GM12874 (cell line): ENCODE data around the gene FGD1.

Source experiments
- TF ChIP-seq, protein P1 (sequence below): IDR thresholded peaks from 2 replicates; pipeline ENCODE4 v1.5.1; 2011; ENCODE audit warnings: low read depth, mild to moderate bottlenecking, control low read depth, low read length, moderate library complexity; ENCODE audit not compliant: insufficient read depth

The FGD1 gene

DNA sequence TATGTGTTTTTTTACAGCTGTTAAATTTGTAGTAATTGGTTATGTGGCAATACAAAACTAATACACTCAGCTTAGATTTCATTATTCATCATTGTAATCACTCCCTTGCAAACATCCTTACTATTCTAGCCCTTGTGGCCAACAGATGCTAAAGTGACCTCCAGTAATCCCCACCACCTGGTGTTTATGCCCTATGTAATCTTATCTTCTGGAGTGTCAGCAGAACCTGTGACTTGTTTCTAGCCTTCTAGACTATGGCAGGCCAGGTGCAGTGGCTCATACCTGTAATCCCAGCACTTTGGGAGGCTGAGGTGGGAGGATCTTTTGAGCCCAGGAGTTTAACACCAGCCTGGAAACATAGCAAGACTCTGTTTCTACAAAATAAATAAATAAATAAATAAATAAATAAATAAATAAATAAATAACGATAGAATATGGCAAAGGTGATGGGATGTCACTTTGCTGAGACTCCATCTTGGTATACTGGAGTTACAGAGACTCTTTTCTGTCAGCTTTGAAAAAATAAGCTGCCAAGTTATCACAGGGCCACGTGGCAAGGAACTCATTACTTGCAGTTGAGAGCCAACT lies 68.1 kb downstream of the FGD1 start:
- TF ChIP-seq, protein P1, sequence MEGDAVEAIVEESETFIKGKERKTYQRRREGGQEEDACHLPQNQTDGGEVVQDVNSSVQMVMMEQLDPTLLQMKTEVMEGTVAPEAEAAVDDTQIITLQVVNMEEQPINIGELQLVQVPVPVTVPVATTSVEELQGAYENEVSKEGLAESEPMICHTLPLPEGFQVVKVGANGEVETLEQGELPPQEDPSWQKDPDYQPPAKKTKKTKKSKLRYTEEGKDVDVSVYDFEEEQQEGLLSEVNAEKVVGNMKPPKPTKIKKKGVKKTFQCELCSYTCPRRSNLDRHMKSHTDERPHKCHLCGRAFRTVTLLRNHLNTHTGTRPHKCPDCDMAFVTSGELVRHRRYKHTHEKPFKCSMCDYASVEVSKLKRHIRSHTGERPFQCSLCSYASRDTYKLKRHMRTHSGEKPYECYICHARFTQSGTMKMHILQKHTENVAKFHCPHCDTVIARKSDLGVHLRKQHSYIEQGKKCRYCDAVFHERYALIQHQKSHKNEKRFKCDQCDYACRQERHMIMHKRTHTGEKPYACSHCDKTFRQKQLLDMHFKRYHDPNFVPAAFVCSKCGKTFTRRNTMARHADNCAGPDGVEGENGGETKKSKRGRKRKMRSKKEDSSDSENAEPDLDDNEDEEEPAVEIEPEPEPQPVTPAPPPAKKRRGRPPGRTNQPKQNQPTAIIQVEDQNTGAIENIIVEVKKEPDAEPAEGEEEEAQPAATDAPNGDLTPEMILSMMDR = no peak

DNA sequence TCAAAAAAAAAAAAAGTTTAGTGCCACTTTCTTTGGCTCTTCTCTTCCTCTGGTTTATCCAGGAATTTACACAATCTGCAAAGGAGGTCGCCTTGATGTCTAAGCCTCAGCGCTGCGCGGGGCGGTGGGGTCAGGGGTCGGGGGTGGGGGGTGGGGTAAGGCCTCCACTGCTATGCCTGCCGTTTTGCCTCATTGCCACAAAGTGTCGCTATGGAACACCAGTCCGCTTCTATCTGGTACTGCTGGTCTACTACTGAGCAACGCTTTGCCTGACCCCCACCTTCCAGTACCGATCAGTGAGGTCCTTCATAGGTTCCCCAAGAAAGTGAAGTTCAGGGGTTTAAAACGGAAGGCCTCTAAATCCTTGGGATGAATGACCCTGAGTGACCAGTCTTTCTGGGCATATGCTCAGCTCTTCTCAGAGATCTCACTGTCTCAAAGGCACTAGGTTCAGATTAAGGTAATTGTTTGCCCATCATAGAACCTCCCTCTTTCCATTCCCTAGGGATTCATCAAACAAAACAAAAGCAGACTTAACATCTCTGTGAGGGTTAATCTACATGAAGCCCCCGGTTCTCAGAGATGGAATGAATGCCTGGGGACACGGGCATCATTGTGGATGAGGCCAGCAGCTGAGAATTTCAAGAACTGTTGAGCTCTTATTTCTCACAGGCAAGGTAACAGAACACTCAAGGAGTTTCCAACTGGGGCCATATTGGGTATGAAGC lies 72.7 kb downstream of the FGD1 start:
- TF ChIP-seq, protein P1 = no peak

DNA sequence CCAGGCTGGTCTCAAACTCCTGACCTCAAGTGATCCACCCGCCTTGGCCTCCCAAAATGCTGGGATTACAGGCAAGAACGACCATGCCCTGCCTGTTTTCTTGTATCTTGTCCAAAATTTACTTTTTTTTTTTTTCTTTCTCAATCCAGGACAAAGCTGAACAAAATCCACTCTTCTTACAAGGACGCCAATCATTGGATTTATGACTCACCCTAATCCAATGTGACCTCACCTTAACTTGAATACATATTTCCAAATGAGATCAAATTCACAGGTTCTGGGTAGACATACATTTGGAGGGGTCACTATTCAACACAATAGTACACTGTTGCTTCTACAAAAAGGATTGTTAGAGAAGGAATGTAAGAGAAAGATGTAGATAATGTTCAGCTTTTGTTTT lies 73.9 kb downstream of the FGD1 start:
- TF ChIP-seq, protein P1 = no peak

DNA sequence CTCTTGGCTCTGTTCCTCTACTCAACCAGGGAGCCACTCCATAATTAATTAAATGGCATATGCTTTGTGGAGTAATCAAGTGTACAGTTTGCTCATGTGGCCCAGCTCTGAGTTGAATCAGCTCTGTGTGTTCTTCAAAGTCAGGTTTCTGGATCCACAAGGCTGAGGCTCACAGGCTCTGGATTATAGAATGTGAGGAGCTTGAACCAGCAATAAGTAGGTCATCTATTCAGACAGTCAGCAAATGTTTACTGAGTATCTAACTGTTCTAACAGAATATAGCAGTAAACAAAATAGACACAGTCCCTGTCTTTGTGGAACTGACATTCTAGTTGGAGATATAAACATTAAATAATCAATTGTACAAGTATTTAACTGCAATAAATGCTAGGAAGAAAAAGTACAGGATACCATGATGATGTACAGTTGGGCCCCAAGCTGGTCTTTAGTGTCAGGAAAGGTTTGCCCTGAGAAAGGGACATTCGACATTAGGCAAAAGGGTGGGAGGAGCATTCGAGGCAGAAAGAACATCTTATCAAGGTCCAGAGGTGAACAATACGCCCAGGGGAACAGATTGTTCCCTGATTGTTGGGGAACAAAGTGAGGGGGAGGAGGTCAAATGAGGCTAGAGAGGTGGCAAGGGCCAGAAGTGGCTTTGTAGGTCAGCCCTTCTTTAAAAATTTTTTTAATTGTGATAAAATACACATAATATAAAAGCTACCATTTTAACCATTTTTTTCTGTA lies 76.3 kb downstream of the FGD1 start:
- TF ChIP-seq, protein P1 = no peak

DNA sequence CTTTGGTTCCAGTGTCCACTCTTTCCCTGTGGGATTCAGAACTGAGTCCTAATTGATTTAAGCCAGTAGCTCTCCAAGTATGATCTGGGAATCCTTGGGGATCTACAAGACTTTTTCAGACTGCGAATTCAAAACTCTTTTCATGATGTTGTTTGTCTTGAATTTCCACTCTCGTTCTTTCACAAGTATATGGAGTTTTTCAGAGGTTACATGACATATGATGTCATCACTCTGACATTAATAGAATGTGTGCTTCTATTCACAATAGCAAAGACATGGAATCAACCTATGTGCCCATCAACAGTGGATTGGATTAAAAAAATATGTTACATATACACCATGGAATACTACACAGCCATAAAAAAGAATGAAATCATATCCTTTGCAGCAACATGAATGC lies 79.1 kb downstream of the FGD1 start:
- TF ChIP-seq, protein P1 = no peak

DNA sequence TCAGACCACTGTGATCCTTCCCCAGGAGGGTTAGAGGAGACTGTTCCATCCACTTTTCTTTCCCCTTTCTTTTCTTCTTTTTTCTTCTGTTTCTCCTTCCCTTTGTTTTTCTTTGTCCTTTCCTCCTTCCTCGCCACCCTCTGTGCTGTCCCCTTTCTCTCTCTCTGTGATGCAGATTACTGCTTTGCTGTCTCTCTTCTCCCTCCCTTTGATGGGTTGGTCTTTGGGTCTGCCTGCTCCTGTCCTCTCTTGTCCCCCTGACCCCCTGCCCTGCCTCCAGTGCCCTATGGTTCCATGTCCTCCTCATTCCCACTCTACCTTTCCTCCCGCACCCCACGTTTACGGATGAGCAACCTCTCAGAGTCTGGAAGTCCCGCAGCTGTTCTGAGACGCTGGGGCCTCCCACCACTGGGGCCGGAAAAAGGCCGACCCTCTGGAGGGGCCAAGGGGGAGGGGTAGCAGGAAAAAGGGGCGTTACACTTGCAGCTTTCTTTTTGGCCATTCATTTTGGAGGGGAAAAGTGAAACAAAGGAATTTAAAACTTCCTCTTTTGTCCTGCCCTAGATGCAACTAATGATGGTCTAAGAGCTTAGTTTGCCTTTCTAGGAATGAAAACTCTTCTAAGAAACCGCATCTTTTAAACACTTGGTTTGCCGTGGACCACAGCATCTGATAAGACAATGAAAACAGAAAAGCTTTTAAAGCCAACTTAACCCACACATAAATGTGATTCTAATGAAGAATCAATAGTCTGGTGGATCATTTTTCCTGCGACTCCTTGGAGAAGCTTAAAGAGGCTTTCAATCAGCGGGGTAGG lies 80.3 kb downstream of the FGD1 start:
- TF ChIP-seq, protein P1 = no peak

DNA sequence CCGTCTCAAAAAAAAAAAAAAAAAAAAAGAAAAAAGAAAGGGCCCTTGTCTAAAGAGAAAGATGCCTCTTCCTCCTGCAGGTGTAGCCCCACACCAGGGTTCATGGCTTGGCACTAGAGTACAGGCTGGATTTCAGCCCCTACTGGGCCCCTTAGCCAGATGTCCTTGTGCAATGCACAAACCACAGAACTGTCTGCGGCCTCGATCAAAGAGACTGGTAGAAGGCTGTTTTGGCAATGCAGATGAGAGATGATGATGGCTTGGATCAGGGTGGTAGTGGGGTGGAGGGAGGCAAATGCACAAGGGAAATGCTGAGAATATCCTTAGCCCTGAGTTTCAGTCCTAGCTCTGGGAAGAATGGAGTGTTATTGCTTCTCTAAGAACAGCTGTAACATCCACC lies 82.3 kb downstream of the FGD1 start:
- TF ChIP-seq, protein P1 = no peak
